ENCODE data around the gene ORAI1. TPM values are rescaled to one million over a fixed set of nuclear protein-coding genes. Genes with fewer than 3 reads are reported as not detected.

Gene ORAI1
- total and polyA plus RNA-seq, 10 donors: 12.9 to 47.5 (median 33.9) TPM

- H3K4me3 ChIP-seq: peak overlapping the region in 5 of 8 donors; percentile 16 to 58 (median 27)
- no peaks in the 10 kb centered on the region for H3K27me3 ChIP-seq (replicated peaks in 1 of 7)
- 0 to 7% (median 3%) methylated on average over 10 of the region's 10 CpGs for WGBS, 5 donors
- intact Hi-C loops (cut with DNase I; ENCODE audit: low total_unique reads): no loop called here
- TF ChIP-seq, protein P1, sequence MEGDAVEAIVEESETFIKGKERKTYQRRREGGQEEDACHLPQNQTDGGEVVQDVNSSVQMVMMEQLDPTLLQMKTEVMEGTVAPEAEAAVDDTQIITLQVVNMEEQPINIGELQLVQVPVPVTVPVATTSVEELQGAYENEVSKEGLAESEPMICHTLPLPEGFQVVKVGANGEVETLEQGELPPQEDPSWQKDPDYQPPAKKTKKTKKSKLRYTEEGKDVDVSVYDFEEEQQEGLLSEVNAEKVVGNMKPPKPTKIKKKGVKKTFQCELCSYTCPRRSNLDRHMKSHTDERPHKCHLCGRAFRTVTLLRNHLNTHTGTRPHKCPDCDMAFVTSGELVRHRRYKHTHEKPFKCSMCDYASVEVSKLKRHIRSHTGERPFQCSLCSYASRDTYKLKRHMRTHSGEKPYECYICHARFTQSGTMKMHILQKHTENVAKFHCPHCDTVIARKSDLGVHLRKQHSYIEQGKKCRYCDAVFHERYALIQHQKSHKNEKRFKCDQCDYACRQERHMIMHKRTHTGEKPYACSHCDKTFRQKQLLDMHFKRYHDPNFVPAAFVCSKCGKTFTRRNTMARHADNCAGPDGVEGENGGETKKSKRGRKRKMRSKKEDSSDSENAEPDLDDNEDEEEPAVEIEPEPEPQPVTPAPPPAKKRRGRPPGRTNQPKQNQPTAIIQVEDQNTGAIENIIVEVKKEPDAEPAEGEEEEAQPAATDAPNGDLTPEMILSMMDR (IDR thresholded peaks at IDR 0.05 in 8 of 11, conservative IDR thresholded peaks at IDR 0.05 in 3 of 11): no peak
- peak in 1 of 3 donors; percentile 69 for TF ChIP-seq POLR2AphosphoS5 (IDR thresholded peaks at IDR 0.05)
- H3K27ac ChIP-seq: peak overlapping the region; percentile 89 to 96 (median 90)
- no peak for DNase-seq
- H3K4me1 ChIP-seq: peaks cover 11 to 45% (median 27%) of the 10 kb centered on the region in 6 donors
- no peaks in the 10 kb centered on the region for H3K9me3 ChIP-seq
- no peaks in the 10 kb centered on the region for H3K36me3 ChIP-seq
Observed at GRCh38 chr12:121590476-121591143, 35.7 kb upstream of the ORAI1 start.

GRCh38 chr12:121592320-121592719 is 34.0 kb upstream of the ORAI1 start:
- no peaks in the 10 kb centered on the region for H3K27me3 ChIP-seq (replicated peaks in 1 of 7)
- 73 to 82% (median 79%) methylated on average over 4 of the region's 4 CpGs for WGBS, 5 donors
- no peaks in the 10 kb centered on the region for H3K36me3 ChIP-seq
- no peak for DNase-seq
- TF ChIP-seq POLR2A (IDR thresholded peaks at IDR 0.05) (no peak), POLR2AphosphoS5 (IDR thresholded peaks at IDR 0.05) (no peak)
- TF ChIP-seq, protein P1 (IDR thresholded peaks at IDR 0.05 in 8 of 11, conservative IDR thresholded peaks at IDR 0.05 in 3 of 11): no peak
- peak overlapping the region in 4 of 8 donors; percentile 90 to 96 (median 94) for H3K27ac ChIP-seq
- H3K9me3 ChIP-seq: no peaks in the 10 kb centered on the region
- no peak overlapping the region for H3K4me3 ChIP-seq
- peaks cover 11 to 45% (median 27%) of the 10 kb centered on the region in 6 donors for H3K4me1 ChIP-seq
- intact Hi-C loops (cut with DNase I; ENCODE audit: low total_unique reads): no loop called here

- Histone ChIP-seq H3K9me3 (no peaks in the 10 kb centered on the region), H3K4me1 (peaks cover 4 to 24% (median 14%) of the 10 kb centered on the region in 6 donors), H3K27ac (no peak overlapping the region), H3K27me3 (replicated peaks in 1 of 7) (no peaks in the 10 kb centered on the region), H3K36me3 (no peaks in the 10 kb centered on the region), H3K4me3 (no peak overlapping the region)
- 93 to 98% (median 96%) methylated on average over 12 of the region's 12 CpGs for WGBS, 5 donors
- intact Hi-C loops (cut with DNase I; ENCODE audit: low total_unique reads): no loop called here
- TF ChIP-seq, protein P1 (IDR thresholded peaks at IDR 0.05 in 8 of 11, conservative IDR thresholded peaks at IDR 0.05 in 3 of 11): no peak
- TF ChIP-seq POLR2A (IDR thresholded peaks at IDR 0.05): no peak
- no peak for TF ChIP-seq POLR2AphosphoS5 (IDR thresholded peaks at IDR 0.05)
- no peak for DNase-seq
Observed at GRCh38 chr12:121595520-121595919, 30.8 kb upstream of the ORAI1 start.

DNA sequence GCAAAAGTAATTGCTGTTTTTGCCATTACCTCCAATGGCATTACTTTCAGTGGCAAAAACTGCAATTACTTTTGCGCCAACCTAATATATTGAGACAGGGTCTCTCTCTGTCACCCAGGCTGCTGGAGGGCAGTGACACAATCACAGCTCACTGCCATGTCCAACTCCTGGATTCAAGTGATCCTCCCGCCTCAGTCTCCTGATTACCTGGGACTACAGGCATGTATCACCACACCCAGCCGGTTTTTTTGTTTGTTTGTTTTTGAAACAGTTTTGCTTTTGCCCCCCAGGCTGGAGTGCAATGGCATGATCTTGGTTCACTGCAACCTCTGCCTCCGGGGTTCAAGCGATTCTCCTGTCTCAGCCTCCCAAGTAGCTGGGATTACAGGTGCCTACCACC is 29.8 kb upstream of the ORAI1 start:
- WGBS, 5 donors: 94 to 98% (median 95%) methylated on average over 5 of the region's 5 CpGs
- intact Hi-C loops (cut with DNase I; ENCODE audit: low total_unique reads): no loop called here

More for the DNA sequence above, 29.8 kb upstream of the ORAI1 start:
- H3K27me3 ChIP-seq (replicated peaks in 1 of 7): no peaks in the 10 kb centered on the region
- H3K4me1 ChIP-seq: peaks cover 0 to 14% (median 4%) of the 10 kb centered on the region in 6 donors
- no peak overlapping the region for H3K27ac ChIP-seq
- no peaks in the 10 kb centered on the region for H3K9me3 ChIP-seq
- TF ChIP-seq POLR2AphosphoS5 (IDR thresholded peaks at IDR 0.05): no peak
- DNase-seq: no peak
- no peak overlapping the region for H3K4me3 ChIP-seq
- no peaks in the 10 kb centered on the region for H3K36me3 ChIP-seq
